HepG2 (cell line): ENCODE data around the gene SLC35A3. TPM values are rescaled to one million over a fixed set of nuclear protein-coding genes. Genes with fewer than 3 reads are reported as not detected.

Experiments
- ATAC-seq: fragments of 200-7000 bp; cut with Tn5 transposase; 3 replicates; pipeline ENCODE4 v1.9.1; 2020; ENCODE audit warnings: mild to moderate bottlenecking, moderate library complexity
- BruUV-seq: library from RNA; stranded (reverse); fragments of 400-500 nt; replicated peaks from 2 replicates; lab custom pipeline; 2021; lab: Mats Ljungman, UMichigan
- CTCF ChIA-PET: fragments of 300-600 bp; formaldehyde crosslinking; extraction: SDS; loops from one replicate; lab custom pipeline; 2021; ENCODE audit warnings: low total read pairs, inconsistent platforms, low intra/inter-chr PET ratio; lab: Yijun Ruan, JAX
- POLR2A ChIA-PET: fragments of 350-600 bp; sonication (Branson Sonifier 250); formaldehyde crosslinking; loops from one replicate; lab custom pipeline; 2020; ENCODE audit warnings: antibody characterized with exemption, inconsistent platforms; lab: Yijun Ruan, JAX
- DNase-seq: peaks from one replicate; pipeline ENCODE4 v3.0.0-alpha.2; 2015; ENCODE audit warnings: low spot score
- FAIRE-seq: peaks from 3 replicates; lab custom pipeline; 2011; peaks lifted over from hg19 to GRCh38; lab: Jason Lieb, UNC
- H2AFZ ChIP-seq: one replicate; pipeline ENCODE4 v1.6.1; 2011; ENCODE audit warnings: low read length, inconsistent platforms
- H3K27ac ChIP-seq: fragments of 300-600 bp; 3 replicates; pipeline ENCODE4 v1.8.0; 2011; ENCODE audit warnings: mixed run types, mild to moderate bottlenecking, mixed read lengths, low read length, inconsistent platforms; ENCODE audit not compliant: insufficient read depth; ENCODE audit errors: extremely low read length
- H3K27me3 ChIP-seq, 2 experiments: fragments of 200-600 bp in 1 of 2; 2 replicates in 1 of 2; 3 replicates in 1 of 2; pipeline versions ENCODE4 v1.6.0 to v1.8.0; 2011; ENCODE audit warnings: low read length in 2 of 2, mild to moderate bottlenecking in 2 of 2, moderate library complexity in 2 of 2, inconsistent platforms in 1 of 2; ENCODE audit not compliant: insufficient read depth in 2 of 2, control insufficient read depth in 1 of 2
- H3K36me3 ChIP-seq, 2 experiments: fragments of 200-600 bp in 1 of 2; replicated peaks in 1 of 2; 2 replicates in 1 of 2; 3 replicates in 1 of 2; pipeline versions ENCODE4 v1.5.1 to v1.8.0; 2011; ENCODE audit warnings: low read length in 2 of 2, inconsistent platforms in 1 of 2; ENCODE audit not compliant: insufficient read depth in 2 of 2, control insufficient read depth in 1 of 2
- H3K4me1 ChIP-seq: 2 replicates; pipeline ENCODE4 v1.5.1; 2012; ENCODE audit warnings: low read length, inconsistent platforms; ENCODE audit not compliant: insufficient read depth
- H3K4me2 ChIP-seq: 2 replicates; pipeline ENCODE4 v1.6.0; 2011; ENCODE audit warnings: low read depth, low read length, inconsistent platforms
- H3K4me3 ChIP-seq, 3 experiments: fragments of 200-600 bp in 1 of 3; sonication (generic), shearing (Covaris generic) in 1 of 3; replicated peaks in 1 of 3; 2 replicates each; pipeline ENCODE4 v1.5.1; 2011 to 2016; ENCODE audit warnings: low read length in 3 of 3, inconsistent platforms in 2 of 3, low read depth in 2 of 3, mild to moderate bottlenecking in 2 of 3, control low read depth in 1 of 3, mixed read lengths in 1 of 3; ENCODE audit not compliant: insufficient read depth in 1 of 3
- H3K79me2 ChIP-seq: one replicate; pipeline ENCODE4 v1.6.1; 2011; ENCODE audit warnings: low read length, inconsistent platforms; ENCODE audit not compliant: insufficient read depth
- H3K9ac ChIP-seq: 2 replicates; pipeline ENCODE4 v1.6.0; 2011; ENCODE audit warnings: mild to moderate bottlenecking, low read depth, low read length, inconsistent platforms; ENCODE audit not compliant: insufficient read depth
- H3K9me3 ChIP-seq: 2 replicates; pipeline ENCODE4 v1.5.1; 2012; ENCODE audit warnings: mild to moderate bottlenecking, low read length
- H4K20me1 ChIP-seq: 2 replicates; pipeline ENCODE4 v1.6.0; 2011; ENCODE audit warnings: inconsistent platforms, mild to moderate bottlenecking, low read length, moderate library complexity; ENCODE audit not compliant: insufficient read depth
- ARNTL ChIP-seq: sonication (generic); formaldehyde crosslinking; IDR thresholded peaks from 2 replicates; pipeline ENCODE4 v1.4.0; 2020; ENCODE audit warnings: mild to moderate bottlenecking, missing genetic modification reagents
- ERF ChIP-seq: IDR thresholded peaks from 2 replicates; pipeline ENCODE4 v1.6.1; 2018; ENCODE audit warnings: missing biosample characterization, missing genetic modification reagents
- FOXA3 ChIP-seq: IDR thresholded peaks from 2 replicates; pipeline ENCODE4 v1.6.1; 2016; ENCODE audit warnings: missing genetic modification reagents, missing compliant biosample characterization
- HNRNPUL1 ChIP-seq: fragments of 200-400 bp; formaldehyde crosslinking; IDR thresholded peaks from 2 replicates; pipeline ENCODE4 v1.6.1; 2017; ENCODE audit warnings: low read depth, mild to moderate bottlenecking, low read length, moderate library complexity
- NPAS2 ChIP-seq: sonication (generic); formaldehyde crosslinking; IDR thresholded peaks from 2 replicates; pipeline ENCODE4 v1.8.0; 2022; ENCODE audit warnings: mild to moderate bottlenecking, missing genetic modification reagents, borderline replicate concordance
- PHB2 ChIP-seq: fragments of 450-650 bp; IDR thresholded peaks from 2 replicates; pipeline ENCODE4 v1.6.1; 2018; ENCODE audit not compliant: partially characterized antibody
- PRPF4 ChIP-seq: fragments of 200-400 bp; formaldehyde crosslinking; IDR thresholded peaks from 2 replicates; pipeline ENCODE4 v1.6.1; 2016; ENCODE audit warnings: low read length, low read depth; ENCODE audit not compliant: poor library complexity, severe bottlenecking
- RARA ChIP-seq: IDR thresholded peaks from 2 replicates; pipeline ENCODE4 v1.6.1; 2016; ENCODE audit warnings: missing genetic modification reagents, missing compliant biosample characterization
- RNF2 ChIP-seq: fragments of 450-650 bp; conservative IDR thresholded peaks from 2 replicates; pipeline ENCODE4 v1.6.1; 2016; ENCODE audit warnings: low read depth
- SIN3A ChIP-seq: IDR thresholded peaks from 2 replicates; pipeline ENCODE4 v1.6.1; 2011; ENCODE audit warnings: low read depth, mild to moderate bottlenecking, control low read depth, low read length, borderline replicate concordance
- SIX1 ChIP-seq: sonication (generic); formaldehyde crosslinking; IDR thresholded peaks from 2 replicates; pipeline ENCODE4 v1.4.0; 2020; ENCODE audit warnings: missing genetic modification reagents, borderline replicate concordance
- SMAD1 ChIP-seq: sonication (generic); formaldehyde crosslinking; IDR thresholded peaks from 2 replicates; pipeline ENCODE4 v1.4.0; 2020; ENCODE audit warnings: missing genetic modification reagents, low read depth, mild to moderate bottlenecking, borderline replicate concordance
- TAF1 ChIP-seq: sonication (generic); formaldehyde crosslinking; IDR thresholded peaks from 2 replicates; pipeline ENCODE4 v1.4.0; 2020; ENCODE audit warnings: missing genetic modification reagents
- YEATS2 ChIP-seq: sonication (generic); formaldehyde crosslinking; IDR thresholded peaks from 2 replicates; pipeline ENCODE4 v1.4.0; 2020; ENCODE audit warnings: missing genetic modification reagents, borderline replicate concordance
- ZNF138 ChIP-seq: sonication (generic); formaldehyde crosslinking; IDR thresholded peaks from 2 replicates; pipeline ENCODE4 v1.5.0; 2020; ENCODE audit warnings: mild to moderate bottlenecking, low read depth, missing genetic modification reagents
- ZNF460 ChIP-seq: sonication (generic); formaldehyde crosslinking; IDR thresholded peaks from 2 replicates; pipeline ENCODE4 v1.5.1; 2020; ENCODE audit warnings: missing genetic modification reagents, mild to moderate bottlenecking, borderline replicate concordance
- ZNF703 ChIP-seq: sonication (generic); formaldehyde crosslinking; IDR thresholded peaks from 2 replicates; pipeline ENCODE4 v1.5.1; 2020; ENCODE audit warnings: missing genetic modification reagents, mild to moderate bottlenecking, moderate library complexity, borderline replicate concordance
- WGBS: methylation state at CpG from one replicate; pipeline ENCODE4 v1.1.6; 2017; ENCODE audit warnings: low lambda C conversion rate; 5-methylcytosine and 5-hydroxymethylcytosine counted together
- in situ Hi-C: cut with HindIII; loops from 2 replicates; pipeline ENCODE4 v1.10.0; 2017; ENCODE audit warnings: low pct_unique_long_range_greater_than_20kb; ENCODE audit not compliant: extremely low pct_ligation_motif_present
- intact Hi-C: fragments of 100-400 bp; cut with micrococcal nuclease; formaldehyde crosslinking; loops from one replicate; pipeline ENCODE4 v1.10.0; 2022; ENCODE audit not compliant: unreplicated experiment
- polyA plus RNA-seq, 8 experiments: library from polyadenylated mRNA; depleted of rRNA in 3 of 8; stranded (reverse) in 7 of 8; unstranded in 1 of 8; fragments of >200 nt; fragmentation: Illumina TruSeq in 4 of 8; extraction: Trizol in 4 of 8; gene quantifications; 2 replicates each; pipeline versions ENCODE4 v1.2.1 to v1.2.3, GENCODE V29; 2011 to 2016; ENCODE audit warnings: low read depth in 4 of 8, missing spikeins in 1 of 8, mixed read lengths in 1 of 8; ENCODE audit not compliant: insufficient read depth in 1 of 8
- total RNA-seq, 5 experiments: library from RNA; depleted of rRNA; stranded (reverse); fragments of >200 nt; fragmentation: Illumina TruSeq; extraction: Trizol; gene quantifications; 2 replicates each; pipeline ENCODE4 v1.2.3, GENCODE V29; 2016; ENCODE audit warnings: low read depth in 1 of 5
- TF ChIP-seq, protein P1 (sequence below): sonication (generic); formaldehyde crosslinking; IDR thresholded peaks from 2 replicates; pipeline ENCODE4 v1.8.1; 2023; ENCODE audit warnings: mild to moderate bottlenecking, moderate library complexity, missing genetic modification reagents

SLC35A3 gene
- total and polyA plus RNA-seq, 2 of the 13 experiments (the other 11 are each of a cell fraction or from before 2014, with no cell fraction given) = 11.2 to 24.9 TPM

DNA sequence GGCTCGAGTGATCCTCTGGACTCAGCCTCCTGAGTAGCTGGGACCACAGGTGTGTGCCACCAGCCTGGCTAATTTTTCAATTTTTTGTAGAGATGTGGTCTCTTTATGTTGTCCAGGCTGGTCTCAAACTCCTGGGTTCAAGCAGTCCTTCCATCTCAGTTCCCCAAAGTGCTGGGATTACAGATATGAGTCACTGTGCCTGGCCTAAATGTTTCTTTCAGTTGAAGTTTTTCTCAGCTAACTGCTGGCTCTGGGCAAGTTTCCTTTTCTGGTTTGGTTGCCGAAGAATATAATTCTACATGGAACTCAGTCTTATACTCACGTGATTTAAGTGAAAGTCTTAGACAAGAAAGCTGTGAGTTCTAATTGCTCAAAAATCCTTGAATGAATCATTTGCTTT is 106.0 kb downstream of the SLC35A3 start:
- no peak overlapping the region for H3K27ac ChIP-seq
- no peaks in the 10 kb centered on the region for H4K20me1 ChIP-seq
- ATAC-seq = no peak
- WGBS = 98% methylated on average over 3 of the region's 3 CpGs
- no peaks in the 10 kb centered on the region for H3K4me1 ChIP-seq
- ChIA-PET POLR2A (no interaction called here), CTCF (no interaction called here)
- H3K79me2 ChIP-seq = peaks cover 2% of the 10 kb centered on the region
- no peak overlapping the region for H3K9ac ChIP-seq
- peaks cover 16 to 73% of the 10 kb centered on the region in 2 experiments for H3K36me3 ChIP-seq
- no peaks in the 10 kb centered on the region for H3K27me3 ChIP-seq
- H2AFZ ChIP-seq = no peak overlapping the region
- H3K4me2 ChIP-seq = no peak overlapping the region
- no peak for DNase-seq
- no peak overlapping the region for H3K4me3 ChIP-seq
- no peak for FAIRE-seq
- intact Hi-C loops (no loop called here), in situ Hi-C loops (no loop called here)
- TF ChIP-seq RARA (CRISPR knock-in tag) (no peak), PRPF4 (no peak), ERF (CRISPR knock-in tag) (no peak), PHB2 (no peak), FOXA3 (CRISPR knock-in tag) (no peak), TAF1 (no peak), SIN3A (no peak), NPAS2 (CRISPR knock-in tag) (no peak), ZNF460 (no peak), RNF2 (no peak), HNRNPUL1 (no peak), ZNF703 (no peak), SIX1 (no peak), SMAD1 (CRISPR knock-in tag) (no peak), ZNF138 (CRISPR knock-in tag) (no peak), YEATS2 (CRISPR knock-in tag) (no peak), ARNTL (CRISPR knock-in tag) (no peak)
- TF ChIP-seq, protein P1, sequence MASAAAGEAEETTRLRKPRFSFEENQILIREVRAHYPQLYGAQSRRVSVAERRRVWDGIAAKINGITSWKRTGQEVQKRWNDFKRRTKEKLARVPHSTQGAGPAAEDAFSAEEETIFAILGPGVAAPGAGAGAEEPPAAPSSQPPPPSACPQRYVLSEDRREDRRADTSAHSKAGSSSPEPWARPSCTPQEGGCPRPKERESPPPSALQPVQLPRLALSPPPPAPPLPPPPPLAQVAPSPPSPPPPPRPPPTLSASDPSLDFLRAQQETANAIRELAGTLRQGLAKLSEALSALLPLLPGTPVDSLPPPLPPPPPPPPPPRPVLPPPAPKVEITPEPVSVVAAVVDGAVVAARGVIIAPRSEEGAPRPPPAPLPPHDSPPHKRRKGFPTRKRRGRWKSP (CRISPR knock-in tag) = no peak
- BruUV-seq = no TSS peak
- H3K9me3 ChIP-seq = no peaks in the 10 kb centered on the region
